ENCODE data around the gene EPB41L4B.

GRCh38 chr9:109272745-109273144, 48.1 kb downstream of the EPB41L4B start:
- no peak for TF ChIP-seq CEBPB (IDR thresholded peaks at IDR 0.05; ENCODE audit: low read depth, low read length)
- TF ChIP-seq CTCF (conservative IDR thresholded peaks at IDR 0.05; ENCODE audit: low read depth, low read length) = no peak
- TF ChIP-seq POLR2A (IDR thresholded peaks at IDR 0.05; ENCODE audit: low read depth, low read length) = no peak
- no peak for TF ChIP-seq MAZ (IDR thresholded peaks at IDR 0.05; ENCODE audit: borderline replicate concordance, low read depth, low read length)
- no peak for TF ChIP-seq MXI1 (IDR thresholded peaks at IDR 0.05; ENCODE audit: borderline replicate concordance, low read depth, low read length)
- TF ChIP-seq BHLHE40 (IDR thresholded peaks at IDR 0.05; ENCODE audit: low read depth, low read length) = no peak
- no peak for TF ChIP-seq RCOR1 (IDR thresholded peaks at IDR 0.05; ENCODE audit: insufficient replicate concordance, low read length)
- TF ChIP-seq CHD1 (IDR thresholded peaks at IDR 0.05; ENCODE audit: low read depth, low read length) = no peak
- no peak for TF ChIP-seq RAD21 (IDR thresholded peaks at IDR 0.05; ENCODE audit: low read length)
- TF ChIP-seq RFX5 (IDR thresholded peaks at IDR 0.05; ENCODE audit: low read depth, low read length) = no peak
- no peak for TF ChIP-seq ELK1 (IDR thresholded peaks at IDR 0.05; ENCODE audit: borderline replicate concordance, low read depth, low read length)
- TF ChIP-seq SMC3 (IDR thresholded peaks at IDR 0.05; ENCODE audit: low read depth, low read length) = no peak

Measured in IMR-90 (cell line).